Activated CD4-positive, alpha-beta T cell treated with anti-CD3 and anti-CD28 coated beads, Interleukin-2, Interleukin-6, amounts not matched to agents 100 ng/mL and 50 ng/mL, durations not matched to agents 16 hours and 8 hours (primary cell): ENCODE data around the gene CHST10.
"Not testable (repeated sequence)": the region's sequence is repeated elsewhere in the genome, so short reads cannot be mapped to it uniquely, and the experiment has no call there.

ENCODE experiments used
- DNase-seq: peaks from one replicate; pipeline ENCODE4 v3.0.0-alpha.2; 2020

The CHST10 gene, protein sequence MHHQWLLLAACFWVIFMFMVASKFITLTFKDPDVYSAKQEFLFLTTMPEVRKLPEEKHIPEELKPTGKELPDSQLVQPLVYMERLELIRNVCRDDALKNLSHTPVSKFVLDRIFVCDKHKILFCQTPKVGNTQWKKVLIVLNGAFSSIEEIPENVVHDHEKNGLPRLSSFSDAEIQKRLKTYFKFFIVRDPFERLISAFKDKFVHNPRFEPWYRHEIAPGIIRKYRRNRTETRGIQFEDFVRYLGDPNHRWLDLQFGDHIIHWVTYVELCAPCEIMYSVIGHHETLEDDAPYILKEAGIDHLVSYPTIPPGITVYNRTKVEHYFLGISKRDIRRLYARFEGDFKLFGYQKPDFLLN

DNA sequence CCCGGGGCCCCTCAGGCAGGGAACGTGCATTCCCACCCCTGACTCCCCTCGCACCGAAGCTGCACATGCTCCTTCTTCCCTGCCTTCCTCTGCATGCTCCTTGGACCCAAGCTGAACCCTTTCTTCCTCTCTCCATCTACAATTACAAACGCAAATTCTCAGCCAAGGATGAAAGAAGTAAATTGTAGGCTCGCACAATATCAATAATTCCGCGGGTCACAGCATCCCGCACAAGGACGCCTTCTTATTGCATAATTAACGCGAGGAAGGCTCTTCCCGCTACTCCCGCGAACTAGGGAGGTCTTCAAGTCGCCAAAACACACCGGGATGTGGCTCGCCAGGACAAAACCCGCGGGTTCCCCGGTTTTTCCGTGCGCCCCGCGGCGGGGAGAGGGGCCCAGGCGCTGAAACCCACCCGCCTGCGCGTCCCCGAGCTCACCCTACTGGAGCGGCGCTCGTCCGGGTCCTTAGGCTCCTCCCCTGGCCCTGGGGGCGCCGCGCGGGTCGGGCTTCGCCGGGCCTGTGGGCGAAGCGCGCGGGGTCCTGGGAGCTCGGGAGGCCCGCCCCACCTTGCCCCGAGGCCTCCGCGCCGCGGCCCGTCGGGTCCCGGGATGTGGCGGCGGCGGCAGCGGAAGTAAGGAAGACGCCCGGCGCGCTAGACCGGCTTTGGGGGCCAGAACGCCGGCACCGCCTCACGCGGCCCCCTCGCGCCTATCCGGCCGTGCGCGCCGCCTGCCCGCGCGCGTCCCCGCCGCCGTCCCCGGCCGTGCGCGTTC is at the start of gene CHST10:
TSS of gene CHST10 (minus strand) at position 734 of the 776 bp plus-strand sequence. CDS start 10,993 bp downstream, outside the sequence.
- DNase-seq = peak; percentile 62

DNA sequence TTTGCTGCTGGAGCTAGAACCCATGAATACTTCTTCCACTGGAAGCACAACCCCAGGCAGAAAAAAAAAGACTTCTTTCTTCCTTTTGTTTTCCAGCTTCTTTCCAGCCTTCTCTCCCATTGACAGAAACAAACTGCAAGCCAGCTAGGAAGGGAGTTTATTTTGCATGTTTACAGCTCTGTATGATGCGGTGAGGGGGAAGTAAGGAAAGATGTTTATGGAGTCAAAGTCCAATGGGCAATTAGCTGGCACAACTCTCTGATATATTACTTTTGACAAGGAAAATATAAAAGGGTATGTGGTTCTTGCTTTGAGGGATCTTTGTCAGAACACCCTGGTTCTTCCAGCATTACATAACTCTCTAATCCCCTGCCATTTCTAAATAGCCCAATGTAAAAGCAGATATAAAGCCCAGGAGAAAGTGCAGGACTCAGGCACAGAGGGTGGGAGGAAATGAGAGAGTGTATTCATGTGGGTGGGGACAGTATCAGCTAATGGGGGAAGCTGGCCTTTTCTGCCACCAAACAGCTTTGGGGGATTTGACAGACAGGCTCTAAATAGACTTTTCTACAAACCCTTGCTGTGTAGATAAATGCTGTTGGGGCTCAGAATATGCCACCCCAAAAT is 43.5 kb upstream of the CHST10 start:
- DNase-seq = no peak

DNA sequence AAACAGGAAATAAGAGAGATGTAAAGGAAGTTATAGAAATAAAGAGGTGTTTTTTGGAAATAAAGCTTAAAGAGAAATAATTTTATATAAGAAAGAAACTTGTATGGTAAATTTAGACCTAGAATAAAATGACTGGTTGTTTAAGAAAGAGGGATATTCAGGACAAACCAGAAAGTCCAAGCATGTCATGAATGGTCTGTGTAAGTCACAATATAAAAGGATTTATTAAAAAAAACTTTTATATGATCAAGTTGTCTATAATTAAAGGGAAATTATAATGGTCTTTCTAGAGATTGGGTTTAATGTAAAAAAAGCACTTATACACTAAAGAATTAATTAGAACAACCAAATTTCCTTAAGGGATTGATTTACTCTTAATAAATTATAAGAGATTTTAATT is 38.9 kb upstream of the CHST10 start:
- DNase-seq = not testable (repeated sequence)

- no peak for DNase-seq
Measured at GRCh38 chr2:100453853-100454252, 36.4 kb upstream of the CHST10 start.

- DNase-seq = no peak
Measured at GRCh38 chr2:100451734-100452133, 34.3 kb upstream of the CHST10 start.

DNA sequence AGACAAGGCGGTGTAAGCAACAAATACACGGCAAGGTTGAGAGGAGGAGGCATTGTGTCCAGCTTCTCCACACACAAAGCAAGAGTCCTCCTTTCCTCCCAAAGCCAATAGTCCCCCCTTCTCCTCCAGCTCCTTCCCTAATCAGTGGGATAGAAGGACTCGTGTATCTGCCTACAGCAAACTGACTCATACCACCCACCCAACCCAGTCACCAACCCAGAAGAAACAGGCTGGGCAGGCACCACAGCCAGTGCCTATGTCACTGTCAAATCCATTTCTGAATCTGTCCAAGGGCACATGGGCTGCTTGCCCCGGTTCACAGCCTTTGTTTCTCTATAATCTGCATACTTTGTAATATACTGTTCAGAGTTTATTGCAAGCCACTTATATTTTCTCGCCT is 33.6 kb upstream of the CHST10 start:
- DNase-seq = no peak

DNA sequence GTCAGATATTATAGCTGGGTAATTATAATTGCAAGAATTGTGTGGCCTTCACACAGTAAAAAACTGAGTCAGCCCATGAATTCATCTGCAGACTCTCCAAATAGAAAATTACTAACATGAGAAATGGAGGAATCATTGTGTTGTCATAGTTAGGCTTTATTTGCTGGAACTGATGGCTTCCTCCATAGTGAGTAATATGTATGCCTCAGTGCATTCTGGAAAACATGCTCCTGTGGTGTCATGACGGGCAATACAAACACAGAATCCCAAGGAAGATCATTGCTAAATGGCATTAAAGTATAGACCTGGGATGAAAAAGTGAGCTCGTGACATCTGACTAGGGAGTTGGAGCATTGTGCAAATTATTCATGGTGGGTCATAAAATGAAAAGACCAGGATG is 29.2 kb upstream of the CHST10 start:
- no peak for DNase-seq

- no peak for DNase-seq
Measured at GRCh38 chr2:100437751-100438150, 20.3 kb upstream of the CHST10 start.

DNA sequence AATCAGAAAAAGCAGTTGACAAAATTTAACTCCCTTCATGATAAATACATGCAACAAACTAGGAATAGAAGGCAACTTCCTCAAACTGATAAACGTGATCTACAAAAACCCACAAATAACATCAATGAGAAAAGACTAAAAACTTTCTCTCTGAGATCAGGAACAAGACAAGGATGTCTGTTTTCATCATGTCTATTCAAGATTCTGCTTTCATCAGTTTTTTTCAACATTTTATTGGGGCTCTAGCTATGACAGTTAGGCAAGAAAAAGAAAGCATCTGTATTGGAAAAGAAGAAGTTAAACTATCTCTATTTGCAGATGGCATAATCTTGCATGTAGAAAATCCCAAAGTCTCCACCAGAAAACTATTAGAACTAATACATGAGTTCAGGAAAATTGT is 12.3 kb upstream of the CHST10 start:
- no peak for DNase-seq

- DNase-seq = peak; percentile 59
Measured at GRCh38 chr2:100427627-100428258, 10.3 kb upstream of the CHST10 start.

GRCh38 chr2:100427111-100427510 is 9.6 kb upstream of the CHST10 start:
- DNase-seq = no peak

DNA sequence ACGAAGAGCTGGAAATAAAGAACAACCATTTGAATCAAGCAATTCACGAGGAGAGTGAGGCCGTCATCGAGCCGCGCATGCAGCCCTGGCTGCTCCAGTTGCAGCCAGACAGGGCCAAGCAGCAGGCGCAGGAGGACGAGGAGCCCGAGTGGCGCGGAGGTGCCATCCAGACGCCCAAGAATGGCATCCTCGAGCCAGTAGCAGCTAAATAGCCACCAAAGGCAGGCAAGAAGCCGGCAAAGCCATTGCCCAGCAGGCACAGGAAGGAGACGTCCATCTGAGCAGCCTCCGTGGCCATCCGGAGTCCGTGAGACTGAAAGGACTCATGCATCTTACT is 8.9 kb upstream of the CHST10 start:
- no peak for DNase-seq

- no peak for DNase-seq
Measured at GRCh38 chr2:100425573-100426383, 8.3 kb upstream of the CHST10 start.

GRCh38 chr2:100425107-100425506 is 7.6 kb upstream of the CHST10 start:
- DNase-seq = no peak

DNA sequence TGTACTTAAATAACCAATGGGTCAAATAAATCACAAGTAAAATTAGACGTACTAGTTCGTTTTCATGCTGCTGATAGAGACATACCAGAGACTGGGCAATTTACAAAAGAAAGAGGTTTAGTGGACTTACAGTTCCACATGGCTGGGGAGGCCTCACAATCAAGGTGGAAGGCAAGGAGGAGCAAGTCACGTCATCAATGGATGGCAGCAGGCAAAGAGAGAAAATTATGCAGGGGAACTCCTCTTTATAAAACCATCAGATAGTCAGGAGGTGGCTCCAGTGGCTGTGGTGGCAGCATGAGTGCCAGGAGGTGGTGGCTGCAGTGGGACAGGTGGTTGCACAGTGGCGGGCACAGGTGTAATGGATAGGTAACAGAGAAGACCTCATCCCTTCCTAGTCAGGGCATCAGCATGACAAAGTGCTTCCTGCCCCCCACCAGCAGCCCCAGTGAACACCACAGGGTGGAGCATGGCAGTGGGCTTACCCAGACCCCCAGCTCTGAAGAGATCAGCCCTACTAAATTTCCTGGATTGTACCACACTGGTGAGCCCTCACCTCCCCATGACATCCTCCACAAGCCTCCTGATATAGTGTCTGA is 6.9 kb upstream of the CHST10 start:
- no peak for DNase-seq

DNA sequence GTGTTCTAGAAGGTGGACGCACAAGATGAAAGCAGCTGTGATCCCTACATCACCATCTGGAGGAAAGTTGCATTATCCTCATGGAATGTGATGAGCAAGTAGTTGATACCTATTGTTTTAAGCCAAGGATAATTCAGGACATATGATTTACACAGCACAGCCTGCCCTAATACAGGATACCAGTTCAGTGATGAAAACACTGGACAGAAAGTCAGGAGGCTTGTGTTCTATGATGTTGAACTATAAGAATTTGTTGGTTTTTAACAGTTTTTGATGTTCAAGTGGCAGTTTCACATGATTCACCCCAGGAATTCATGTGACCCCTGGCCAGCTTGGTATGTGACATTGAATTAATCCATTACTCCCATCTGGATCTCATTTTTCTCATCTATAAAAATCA is 6.2 kb upstream of the CHST10 start:
- no peak for DNase-seq

GRCh38 chr2:100422320-100423055 is 5.0 kb upstream of the CHST10 start:
- DNase-seq = no peak

- DNase-seq = no peak
Measured at GRCh38 chr2:100419915-100420314, 2.4 kb upstream of the CHST10 start.

- DNase-seq = peak; percentile 6
Measured at GRCh38 chr2:100418406-100418962, 1.0 kb upstream of the CHST10 start.

DNA sequence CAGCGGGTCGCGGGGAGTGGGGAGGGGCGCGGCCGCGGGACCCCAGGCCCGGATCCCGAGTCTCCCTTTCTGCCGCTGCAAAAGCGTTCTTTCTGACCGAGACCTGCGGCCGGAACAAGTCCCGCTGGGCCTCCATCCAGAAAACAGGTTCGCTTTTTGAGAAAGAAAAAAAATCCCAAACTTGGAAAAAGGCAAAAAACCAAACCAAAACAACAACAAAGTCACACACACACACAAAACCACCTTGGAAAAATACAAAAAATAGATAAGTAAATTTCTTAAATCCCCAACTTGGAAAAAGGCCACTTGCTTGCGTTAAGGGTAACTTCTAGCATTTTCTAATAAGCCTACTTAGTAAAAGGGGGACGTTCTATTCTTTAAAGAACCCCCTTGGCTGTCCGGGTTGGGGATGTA is 250 bp upstream of the CHST10 start:
- DNase-seq = no peak

GRCh38 chr2:100416397-100416934 is 1.0 kb downstream of the CHST10 start:
- peak; percentile 2 for DNase-seq
